K562 (cell line): Measurements from ENCODE around the gene SHF. TPM values are rescaled to one million over a fixed set of nuclear protein-coding genes. Genes with fewer than 3 reads are reported as not detected.

Experiments used
- ATAC-seq: fragments of 200-7000 bp; cut with Tn5 transposase; 3 replicates; pipeline ENCODE4 v1.9.1; 2020; ENCODE audit warnings: moderate library complexity
- BruUV-seq: library from RNA; stranded (reverse); fragments of 400-500 nt; replicated peaks from 2 replicates; lab custom pipeline; 2021; lab: Mats Ljungman, UMichigan
- CTCF ChIA-PET: fragments of 300-600 bp; formaldehyde crosslinking; extraction: SDS; loops from one replicate; lab custom pipeline; 2021; ENCODE audit warnings: low intra/inter-chr PET ratio; lab: Yijun Ruan, JAX
- POLR2A ChIA-PET: fragments of 300-600, 350-650 bp; sonication (Branson Sonifier 250); formaldehyde crosslinking; extraction: SDS; loops from one replicate; lab custom pipeline; 2021; ENCODE audit warnings: antibody characterized with exemption, inconsistent platforms; lab: Yijun Ruan, JAX
- DNase-seq, 4 experiments: peaks; one replicate each; pipeline versions ENCODE4 v3.0.0 to v3.0.0-alpha.2; 2011 to 2018; ENCODE audit warnings: low spot score in 3 of 4, mixed read lengths in 3 of 4; ENCODE audit errors: extremely low read depth in 1 of 4
- FAIRE-seq: peaks from 2 replicates; lab custom pipeline; 2011; peaks lifted over from hg19 to GRCh38; lab: Jason Lieb, UNC
- H2AFZ ChIP-seq: 2 replicates; pipeline ENCODE4 v1.6.0; 2011; ENCODE audit warnings: low read depth, low read length, control low read depth, inconsistent platforms
- H3K27ac ChIP-seq: fragments of 200-600 bp; 3 replicates; pipeline ENCODE4 v1.8.0; 2011; ENCODE audit warnings: low read depth, mild to moderate bottlenecking, control low read depth, inconsistent platforms, low read length, moderate library complexity, mixed read lengths; ENCODE audit errors: extremely low read depth
- H3K27me3 ChIP-seq, 2 experiments: fragments of 300-600 bp in 1 of 2; 2 replicates in 1 of 2; 3 replicates in 1 of 2; pipeline versions ENCODE4 v1.6.0 to v1.8.0; 2011; ENCODE audit warnings: inconsistent platforms in 2 of 2, low read length in 2 of 2, mild to moderate bottlenecking in 1 of 2, mixed read lengths in 1 of 2, moderate library complexity in 1 of 2; ENCODE audit not compliant: control insufficient read depth in 2 of 2, insufficient read depth in 2 of 2
- H3K36me3 ChIP-seq: fragments of 300-600 bp; 3 replicates; pipeline ENCODE4 v1.8.0; 2011; ENCODE audit warnings: mild to moderate bottlenecking, low read length, inconsistent platforms; ENCODE audit not compliant: control insufficient read depth, insufficient read depth
- H3K4me1 ChIP-seq, 2 experiments: fragments of 200-600 bp in 1 of 2; replicated peaks in 1 of 2; 2 replicates in 1 of 2; 3 replicates in 1 of 2; pipeline versions ENCODE4 v1.5.1 to v1.8.0; 2011; ENCODE audit warnings: inconsistent platforms in 2 of 2, low read length in 2 of 2, mild to moderate bottlenecking in 1 of 2, mixed read lengths in 1 of 2, moderate library complexity in 1 of 2; ENCODE audit not compliant: control insufficient read depth in 2 of 2, insufficient read depth in 2 of 2
- H3K4me2 ChIP-seq: 2 replicates; pipeline ENCODE4 v1.6.1; 2011; ENCODE audit warnings: low read length, control low read depth, inconsistent platforms, mixed read lengths; ENCODE audit not compliant: insufficient read depth
- H3K4me3 ChIP-seq: fragments of 200-600 bp; sonication (generic), shearing (Covaris generic); 2 replicates; pipeline ENCODE4 v1.5.1; 2016; ENCODE audit warnings: control low read depth, inconsistent platforms
- H3K79me2 ChIP-seq: fragments of 200-600 bp; 3 replicates; pipeline ENCODE4 v1.8.0; 2011; ENCODE audit warnings: low read length, inconsistent platforms; ENCODE audit not compliant: control insufficient read depth, insufficient read depth
- H3K9ac ChIP-seq, 2 experiments: 2 replicates each; pipeline versions ENCODE4 v1.6.0 to v1.6.1; 2011; ENCODE audit warnings: low read depth in 2 of 2, low read length in 2 of 2, control low read depth in 1 of 2, inconsistent platforms in 1 of 2, mild to moderate bottlenecking in 1 of 2, mixed read lengths in 1 of 2; ENCODE audit not compliant: insufficient read depth in 1 of 2
- H3K9me1 ChIP-seq: one replicate; pipeline ENCODE4 v1.6.0; 2011; ENCODE audit warnings: inconsistent platforms, mild to moderate bottlenecking, low read length, moderate library complexity; ENCODE audit not compliant: control insufficient read depth, insufficient read depth
- H3K9me3 ChIP-seq: replicated peaks from 2 replicates; pipeline ENCODE4 v1.5.1; 2011; ENCODE audit warnings: low read depth, low read length, inconsistent platforms; ENCODE audit not compliant: control insufficient read depth, insufficient read depth
- H4K20me1 ChIP-seq: replicated peaks from 2 replicates; pipeline ENCODE4 v1.6.1; 2011; ENCODE audit warnings: low read length, inconsistent platforms, mixed read lengths; ENCODE audit not compliant: control insufficient read depth, insufficient read depth
- CBX8 ChIP-seq: fragments of 200-600 bp; sonication (generic); IDR thresholded peaks from 2 replicates; pipeline ENCODE4 v1.6.1; 2012; ENCODE audit warnings: borderline replicate concordance, mixed run types, low read depth, mild to moderate bottlenecking, moderate library complexity, mixed read lengths, low read length, control low read depth, inconsistent platforms; ENCODE audit not compliant: poor library complexity, severe bottlenecking; ENCODE audit errors: extremely low read depth
- EHMT2 ChIP-seq: fragments of 450-650 bp; IDR thresholded peaks from 2 replicates; pipeline ENCODE4 v1.6.1; 2018; ENCODE audit warnings: antibody characterized with exemption
- EP300 ChIP-seq: IDR thresholded peaks from 2 replicates; pipeline ENCODE4 v1.6.1; 2012; ENCODE audit warnings: low read length, improper control_type of control experiment
- JUNB ChIP-seq: fragments of 450-650 bp; formaldehyde crosslinking; conservative IDR thresholded peaks from 2 replicates; pipeline ENCODE4 v1.4.0; 2020; ENCODE audit warnings: mild to moderate bottlenecking
- SRSF7 ChIP-seq: fragments of 200-400 bp; formaldehyde crosslinking; optimal IDR thresholded peaks from 2 replicates; pipeline ENCODE3; 2017; ENCODE audit warnings: mild to moderate bottlenecking, low read depth, low read length
- WGBS: fragments of 100-300 bp; shearing (Covaris generic); methylation state at CpG from one replicate; pipeline ENCODE4 v1.1.6; 2016; ENCODE audit warnings: low coverage, mixed read lengths; ENCODE audit not compliant: insufficient coverage; ENCODE audit errors: missing lambda C conversion rate; 5-methylcytosine and 5-hydroxymethylcytosine counted together
- in situ Hi-C: fragments of 300-500 bp; cut with MboI; formaldehyde crosslinking; loops from 4 replicates; pipeline ENCODE4 v1.15.0; 2018; ENCODE audit warnings: inconsistent platforms, mixed read lengths
- intact Hi-C: fragments of 100-400 bp; cut with micrococcal nuclease; formaldehyde crosslinking; loops from 2 replicates; pipeline ENCODE4 v1.14.2; 2022
- polyA plus RNA-seq, 8 experiments: library from polyadenylated mRNA; depleted of rRNA in 4 of 8; stranded (reverse) in 5 of 8; unstranded in 3 of 8; fragments of >200 nt; fragmentation: Nextera tagmentation in 2 of 8; fragmentation: Illumina TruSeq in 1 of 8; extraction: Ambion mirVana in 2 of 8; extraction: Trizol in 1 of 8; gene quantifications; 2 replicates each; pipeline versions ENCODE4 v1.2.1 to v1.2.3, GENCODE V29; 2011 to 2014; ENCODE audit warnings: inconsistent platforms in 1 of 8, missing spikeins in 1 of 8
- total RNA-seq, 7 experiments: library from RNA; depleted of rRNA in 6 of 7; stranded (reverse); fragments of >200 nt in 6 of 7; fragmentation: Illumina TruSeq in 2 of 7; extraction: Trizol in 2 of 7; gene quantifications; 2 replicates each; pipeline versions ENCODE4 v1.2.1 to v1.2.3, GENCODE V29; 2011 to 2021; ENCODE audit warnings: low replicate concordance in 1 of 7

The SHF gene
- total and polyA plus RNA-seq, 9 of the 15 experiments (the other 6 are each of a cell fraction or from before 2014, with no cell fraction given): 0.51 to 2.2 (median 0.85) TPM; not detected in 2

DNA sequence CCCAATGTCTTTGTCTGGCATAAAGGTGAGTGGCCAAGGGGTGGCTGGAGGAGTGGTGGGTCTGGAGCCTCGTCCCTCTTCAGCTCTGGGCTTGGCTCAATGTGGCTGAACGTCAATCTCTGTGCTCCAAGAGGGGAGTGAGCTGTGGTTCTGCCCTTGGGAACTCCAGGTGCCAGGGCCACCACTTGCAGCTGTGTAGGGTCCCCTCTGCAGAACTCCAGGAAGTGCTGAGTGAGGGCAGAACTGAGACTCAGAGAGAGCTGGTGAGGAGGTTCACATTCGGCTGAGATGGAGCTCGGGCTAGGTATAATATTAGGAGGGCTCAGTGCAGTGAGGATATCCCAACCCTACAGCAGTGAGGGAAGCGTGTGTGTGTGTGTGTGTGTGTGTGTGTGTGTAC lies 46.4 kb downstream of the SHF start (continued):
- TF ChIP-seq JUNB (CRISPR knock-in tag) (no peak), EHMT2 (no peak), CBX8 (no peak), SRSF7 (no peak)

DNA sequence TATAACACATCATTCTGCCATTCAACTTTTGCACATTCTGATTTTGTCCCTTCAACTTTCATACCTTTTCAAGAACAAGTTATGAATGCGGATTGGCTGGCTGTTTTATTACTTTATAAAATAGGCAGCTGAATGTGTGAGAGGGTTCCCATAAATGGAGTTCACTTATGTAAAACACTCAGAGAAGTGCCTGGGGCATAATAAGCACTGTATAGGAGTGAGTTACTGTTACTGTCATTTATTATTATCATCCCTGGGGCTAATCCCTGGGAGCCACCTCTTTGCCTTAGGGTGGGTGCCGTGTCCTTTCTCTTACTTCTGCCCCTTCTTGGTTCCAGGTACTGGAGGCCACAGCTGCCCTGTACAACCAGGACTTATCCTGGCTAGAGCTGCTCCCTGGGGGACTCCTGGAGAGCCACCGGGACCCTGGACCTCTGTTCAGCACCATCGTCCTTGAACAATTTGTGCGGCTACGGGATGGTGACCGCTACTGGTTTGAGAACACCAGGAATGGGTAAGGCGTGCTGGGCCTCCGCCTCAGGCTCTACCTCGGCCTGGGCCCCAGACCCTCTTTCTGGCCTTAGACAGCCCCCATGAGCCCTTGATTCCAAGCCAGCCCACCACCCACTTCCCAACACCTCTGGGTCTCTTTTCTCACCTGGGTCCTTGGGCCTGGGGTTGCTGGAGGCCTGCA lies 47.1 kb downstream of the SHF start:
- peaks cover 0 to 8% of the 10 kb centered on the region in 2 experiments; a peak in 2 of 5 replicates for H3K4me1 ChIP-seq
- no peaks in the 10 kb centered on the region for H3K36me3 ChIP-seq
- H3K4me2 ChIP-seq: no peak overlapping the region
- WGBS: 51% methylated on average over 10 of the region's 10 CpGs
- H3K9ac ChIP-seq: no peak overlapping the region
- H3K79me2 ChIP-seq: no peaks in the 10 kb centered on the region
- no peak for TF ChIP-seq EP300
- DNase-seq: no peak
- intact Hi-C loops (no loop called here), in situ Hi-C loops (no loop called here)
- ChIA-PET POLR2A (interaction anchor here (0.6 kb wide), 1 partner anchor 663 kb away, joined by 3 read pairs; no protein-coding TSS in a partner anchor), CTCF (no interaction called here)
- no peak overlapping the region for H3K27ac ChIP-seq
- no peak overlapping the region for H3K4me3 ChIP-seq
- H4K20me1 ChIP-seq: 0 out of 2 replicates have a peak, but pooled peaks cover 3% of the 10 kb centered on the region
- no peak for FAIRE-seq
- no peaks in the 10 kb centered on the region for H3K9me1 ChIP-seq
- no peak overlapping the region for H2AFZ ChIP-seq
- peaks cover 14 to 31% of the 10 kb centered on the region in 2 experiments; a peak in 4 of 5 replicates for H3K27me3 ChIP-seq
- BruUV-seq: no TSS peak
- no peak for ATAC-seq
- H3K9me3 ChIP-seq: no peaks in the 10 kb centered on the region
